Measurements from ENCODE around the gene NINJ1. TPM values are rescaled to one million over a fixed set of nuclear protein-coding genes. Genes with fewer than 3 reads are reported as not detected.

The NINJ1 gene
- total and polyA plus RNA-seq, 2 of the 8 experiments (the other 6 are each of a cell fraction or from before 2014, with no cell fraction given) = 28.2 to 65.6 TPM

DNA sequence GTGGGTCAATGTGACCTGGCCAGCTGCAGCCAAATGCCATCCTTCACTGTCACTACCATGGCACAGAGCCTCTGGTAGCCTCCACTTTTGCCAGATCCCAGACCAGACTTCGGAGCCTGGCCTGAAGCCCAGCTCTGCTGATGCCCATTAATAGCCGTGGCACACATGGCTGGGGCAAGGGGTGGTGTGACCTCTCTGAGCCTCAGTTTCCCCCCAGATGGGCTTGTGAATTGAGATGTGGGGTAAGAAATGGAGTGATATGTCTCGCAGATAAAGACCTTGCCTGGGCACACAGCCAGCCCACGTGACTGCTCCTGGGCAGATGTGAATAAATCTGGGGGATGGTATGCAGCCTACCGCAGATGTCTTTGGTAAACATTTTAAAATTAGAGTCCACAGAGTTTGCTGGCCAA lies 61.7 kb downstream of the NINJ1 start:
- no peak overlapping the region for H2AK5ac ChIP-seq (ENCODE audit: low read depth, low read length)
- H2BK20ac ChIP-seq (ENCODE audit: low read length) = no peak overlapping the region
- H3K18ac ChIP-seq (ENCODE audit: extremely low read depth, low read length) = no peak overlapping the region
- no peaks in the 10 kb centered on the region for H3K23me2 ChIP-seq (ENCODE audit: low read depth, low read length)
- no peaks in the 10 kb centered on the region for H3K79me2 ChIP-seq (ENCODE audit: control insufficient read depth in 1 of 2, insufficient read depth in 2 of 2, low read length in 2 of 2)
- no peak overlapping the region for H3K9ac ChIP-seq (replicated peaks in 1 of 4; ENCODE audit: extremely low read depth in 1 of 4, low read depth in 3 of 4, low read length in 3 of 4)
- no peak overlapping the region for H2BK15ac ChIP-seq (ENCODE audit: low read length)
- H3K23ac ChIP-seq (ENCODE audit: insufficient read length) = no peak overlapping the region
- H2BK120ac ChIP-seq (replicated peaks; ENCODE audit: low read depth, low read length) = no peak overlapping the region
- no peak overlapping the region for H3K14ac ChIP-seq (ENCODE audit: insufficient read length)
- H3K9me3 ChIP-seq (ENCODE audit: insufficient read depth in 2 of 2, low read depth in 1 of 2, low read length in 1 of 2) = no peaks in the 10 kb centered on the region
- DNase-seq (ENCODE audit: low read depth in 1 of 2, low spot score in 2 of 2) (no peak), FAIRE-seq (no peak)
- no peaks in the 10 kb centered on the region for H3K79me1 ChIP-seq (ENCODE audit: low read depth, low read length)
- H4K91ac ChIP-seq (replicated peaks; ENCODE audit: insufficient read length, low read length) = no peak overlapping the region
- no peak overlapping the region for H2AFZ ChIP-seq (ENCODE audit: low read length)
- H3K27me3 ChIP-seq (replicated peaks in 1 of 4; ENCODE audit: control insufficient read depth in 3 of 4, extremely low read depth in 1 of 4, insufficient read depth in 3 of 4, low read length in 3 of 4) = no peaks in the 10 kb centered on the region
- no peak overlapping the region for H4K5ac ChIP-seq (ENCODE audit: insufficient read length, low read depth, low read length)
- H4K8ac ChIP-seq (ENCODE audit: extremely low read depth, insufficient read depth, low read length) = no peak overlapping the region; the same call in 1 of the 2 replicates
- no peak overlapping the region for H3K4ac ChIP-seq (replicated peaks; ENCODE audit: insufficient read length, low read depth, low read length)
- no peak for TF ChIP-seq SP4 (IDR thresholded peaks at IDR 0.05; ENCODE audit: low read length)
- no peak for TF ChIP-seq ASH2L (IDR thresholded peaks at IDR 0.05; ENCODE audit: low read length)
- TF ChIP-seq PHF8 (conservative IDR thresholded peaks at IDR 0.05; ENCODE audit: low read depth, low read length) = no peak
- no peaks in the 10 kb centered on the region for H3K36me3 ChIP-seq (ENCODE audit: control insufficient read depth in 2 of 4, insufficient read depth in 4 of 4, low read length in 3 of 4)
- POLR2A ChIA-PET (ENCODE audit: partially characterized antibody) = no interaction called here
- H3K4me1 ChIP-seq (replicated peaks in 1 of 4; ENCODE audit: control insufficient read depth in 3 of 4, insufficient read depth in 4 of 4, low read length in 3 of 4) = 0 out of 7 replicates have a peak, but pooled peaks cover 0 to 2% (median 0%) of the 10 kb centered on the region in 4 experiments
- no peak overlapping the region for H3K4me3 ChIP-seq (ENCODE audit: extremely low read depth in 1 of 4, insufficient read depth in 2 of 4, low read depth in 3 of 4, low read length in 4 of 4)
- H3K56ac ChIP-seq (replicated peaks; ENCODE audit: insufficient read length, low read depth, low read length) = no peak overlapping the region
- no peak overlapping the region for H3K27ac ChIP-seq (ENCODE audit: low read depth, low read length)
- CTCF ChIA-PET (ENCODE audit: partially characterized antibody) = interaction anchor here (1.1 to 1.7 kb wide), 2 partner anchors 10 to 69 kb away, joined by 6 to 7 read pairs; no protein-coding TSS in a partner anchor
- H2BK12ac ChIP-seq (ENCODE audit: low read depth, low read length) = no peak overlapping the region
- H4K20me1 ChIP-seq (replicated peaks in 1 of 2; ENCODE audit: control insufficient read depth in 1 of 2, insufficient read depth in 2 of 2, low read length in 2 of 2) = no peaks in the 10 kb centered on the region
- WGBS, 2 experiments (ENCODE audit: extremely low coverage in 1 of 2, insufficient coverage in 1 of 2, insufficient read length in 1 of 2, insufficient replicate concordance in 2 of 2, low coverage in 1 of 2, low lambda C conversion rate in 2 of 2, missing lambda C conversion rate in 1 of 2) = 85% methylated on average over 5 of the region's 5 CpGs; no CpG with 5 or more reads in 1 of the 2 experiments
- H2BK5ac ChIP-seq (ENCODE audit: low read depth, low read length) = no peak overlapping the region
- no peak overlapping the region for H3K4me2 ChIP-seq (ENCODE audit: insufficient read depth in 1 of 2, low read depth in 2 of 2, low read length in 2 of 2)

Other genes with a start within 250 kb of the NINJ1 start
- gene FGD3, start 186.7 kb downstream of the NINJ1 start, total RNA-seq (2021; fragmentation: NEBNext Ultra II Directional; extraction: Animal tissue kit (Norgen Biotek cat#: 25700)) = 1.4 and 1.9 TPM in 2 replicates
- 1.4 and 2.3 TPM in 2 replicates for gene FGD3, start 186.7 kb downstream of the NINJ1 start, polyA plus RNA-seq (2011; rRNA removed)
- gene SUSD3, start 75.5 kb downstream of the NINJ1 start, total RNA-seq (2021; fragmentation: NEBNext Ultra II Directional; extraction: Animal tissue kit (Norgen Biotek cat#: 25700)) = 5.5 and 6.2 TPM in 2 replicates
- gene SUSD3, start 75.5 kb downstream of the NINJ1 start, polyA plus RNA-seq (2011; rRNA removed) = 35.4 and 36.0 TPM in 2 replicates
- gene CARD19, start 38.0 kb downstream of the NINJ1 start, total RNA-seq (2021; fragmentation: NEBNext Ultra II Directional; extraction: Animal tissue kit (Norgen Biotek cat#: 25700)) = 21.2 and 27.7 TPM in 2 replicates
- gene CARD19, start 38.0 kb downstream of the NINJ1 start, polyA plus RNA-seq (2011; rRNA removed) = 112 and 144 TPM in 2 replicates
- 87.2 and 89.2 TPM in 2 replicates for gene WNK2, start 49.9 kb upstream of the NINJ1 start, total RNA-seq (2021; fragmentation: NEBNext Ultra II Directional; extraction: Animal tissue kit (Norgen Biotek cat#: 25700))
- gene WNK2, start 49.9 kb upstream of the NINJ1 start, polyA plus RNA-seq (2011; rRNA removed) = 12.0 and 20.6 TPM in 2 replicates

All from H1 (cell line).